ENCODE results near the gene TRUB2.
"Not testable (repeated sequence)": the region's sequence is repeated elsewhere in the genome, so short reads cannot be mapped to it uniquely, and the experiment has no call there.

TRUB2 gene

GRCh38 chr9:128339761-128340690, 17.8 kb upstream of the TRUB2 start, which contains the start of gene SLC27A4:
Gene SLC27A4 (plus strand): TSS chr9:128340527. CDS start chr9:128343133, 2,606 bp downstream.
- peak; percentile 80 for DNase-seq

DNA sequence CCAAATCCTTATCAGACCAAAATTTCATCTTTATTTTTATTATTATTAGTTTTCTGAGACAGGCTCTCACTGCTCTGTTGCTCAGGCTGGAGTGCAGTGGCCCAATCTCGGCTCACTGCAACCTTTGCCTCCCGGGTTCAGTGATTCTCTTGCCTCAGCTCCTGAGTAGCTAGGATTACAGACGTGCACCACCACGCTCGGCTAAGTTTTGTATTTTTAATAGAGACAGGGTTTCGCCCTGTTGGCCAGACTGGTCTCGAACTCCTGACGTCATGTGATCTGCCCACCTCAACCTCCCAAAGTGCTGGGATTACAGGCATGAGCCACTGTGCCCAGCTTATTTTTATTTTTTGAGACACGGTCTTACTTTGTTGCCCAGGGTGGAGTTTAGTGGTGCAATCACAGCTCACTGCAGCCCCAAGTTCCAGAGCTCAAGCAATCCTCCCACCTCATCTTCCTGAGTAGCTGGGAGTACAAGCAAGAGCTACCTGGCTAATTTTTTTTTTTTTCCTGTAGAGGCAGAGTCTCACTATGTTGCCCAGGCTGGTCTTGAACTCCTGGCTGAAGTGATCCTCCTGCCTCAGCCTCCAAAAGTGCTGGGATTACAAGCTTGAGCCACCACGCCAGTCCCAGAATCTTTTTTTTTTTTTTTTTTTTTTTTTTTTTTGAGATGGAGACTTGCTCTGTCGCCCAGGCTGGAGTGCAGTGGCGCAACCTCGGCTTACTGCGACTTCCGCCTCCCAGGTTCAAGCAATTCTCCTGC, 16.8 kb upstream of the TRUB2 start:
- DNase-seq = not testable (repeated sequence)

DNA sequence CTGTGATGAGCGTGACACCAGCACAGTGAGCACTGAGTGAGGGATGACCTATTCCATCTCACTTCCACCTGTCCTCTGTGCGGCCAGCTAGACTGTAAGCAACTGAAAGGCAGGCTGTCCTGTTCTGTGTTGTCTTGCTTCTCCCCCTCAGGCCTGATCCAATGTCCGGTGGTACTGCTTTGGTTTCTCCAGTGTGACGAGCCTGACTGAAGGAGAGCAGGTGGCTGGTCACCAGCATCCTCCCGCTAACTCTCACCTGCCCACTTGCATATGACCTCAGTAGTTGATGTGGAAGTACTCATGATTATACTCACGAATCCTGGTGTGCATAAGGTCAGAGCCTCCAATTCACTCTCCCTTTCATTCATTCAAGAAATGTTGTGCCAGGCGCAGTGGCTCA, 15.7 kb upstream of the TRUB2 start:
- no peak for DNase-seq

DNA sequence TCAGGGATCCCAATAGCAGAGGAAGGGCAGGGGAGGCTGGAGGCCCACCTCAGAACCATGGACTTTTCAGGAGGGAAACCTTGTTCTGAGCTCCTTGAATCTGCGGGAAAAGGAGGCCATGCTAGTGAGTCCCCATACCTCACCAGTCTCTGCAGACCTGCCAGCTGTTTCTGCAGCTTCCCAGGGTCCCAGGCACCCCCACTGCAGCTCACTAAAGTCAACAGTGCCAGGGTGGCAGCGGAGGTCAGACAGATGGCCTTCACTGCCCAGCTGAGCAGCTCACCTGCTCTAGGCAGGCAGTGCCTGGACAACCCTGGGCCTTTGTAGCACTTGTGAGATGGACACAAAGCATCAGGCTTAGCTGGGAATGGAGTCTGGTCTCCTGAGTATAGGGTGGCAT, 13.7 kb upstream of the TRUB2 start:
- no peak for DNase-seq

GRCh38 chr9:128335161-128335560, 12.9 kb upstream of the TRUB2 start:
- DNase-seq = no peak

DNA sequence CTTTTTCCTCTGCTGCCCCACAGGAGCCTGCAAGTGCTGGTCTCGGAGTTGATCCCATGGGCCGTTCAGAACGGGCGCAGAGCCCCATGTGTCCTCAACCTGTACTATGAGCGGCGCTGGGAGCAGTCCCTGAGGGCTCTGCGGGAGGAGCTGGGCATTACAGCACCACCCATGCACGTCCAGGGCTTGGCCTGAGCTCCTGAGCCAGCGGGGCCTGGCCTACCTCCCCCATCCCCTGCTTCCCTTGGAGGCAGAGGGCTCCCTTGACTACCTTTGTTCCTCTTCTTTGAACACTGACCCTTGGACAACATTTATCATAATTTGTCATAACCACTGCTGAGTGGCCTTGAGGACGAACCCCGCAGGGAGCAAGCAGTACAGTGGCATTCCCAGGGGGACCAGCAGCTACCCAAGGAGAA, 11.2 kb upstream of the TRUB2 start:
- no peak for DNase-seq

DNA sequence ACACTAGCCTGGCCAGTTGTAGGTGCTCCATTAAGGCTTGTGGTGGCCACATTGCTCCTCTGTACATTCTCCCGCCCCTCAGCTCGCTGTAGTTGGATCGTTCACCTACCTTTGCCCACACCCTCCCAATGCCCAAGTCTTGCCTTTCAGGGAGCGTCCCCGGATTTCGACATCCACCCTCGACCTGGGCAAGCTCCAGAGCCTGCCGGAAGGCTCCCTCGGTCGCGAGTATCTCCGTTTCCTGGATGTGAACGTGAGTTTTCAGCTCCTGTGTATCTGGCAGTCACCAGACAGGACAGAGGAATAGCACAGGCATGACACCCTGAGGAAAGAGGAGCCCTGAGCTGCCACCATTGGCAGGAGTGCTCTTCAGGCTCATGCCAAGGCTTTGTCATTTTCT, 3.4 kb upstream of the TRUB2 start:
- DNase-seq = no peak

GRCh38 chr9:128324401-128324800, 2.2 kb upstream of the TRUB2 start:
- no peak for DNase-seq

- no peak for DNase-seq
Measured at GRCh38 chr9:128323791-128324190, 1.5 kb upstream of the TRUB2 start.

GRCh38 chr9:128323212-128323730, 1.0 kb upstream of the TRUB2 start:
- peak; percentile 29 for DNase-seq

GRCh38 chr9:128321879-128322403, 306 bp downstream of the TRUB2 start:
- no peak for DNase-seq

DNA sequence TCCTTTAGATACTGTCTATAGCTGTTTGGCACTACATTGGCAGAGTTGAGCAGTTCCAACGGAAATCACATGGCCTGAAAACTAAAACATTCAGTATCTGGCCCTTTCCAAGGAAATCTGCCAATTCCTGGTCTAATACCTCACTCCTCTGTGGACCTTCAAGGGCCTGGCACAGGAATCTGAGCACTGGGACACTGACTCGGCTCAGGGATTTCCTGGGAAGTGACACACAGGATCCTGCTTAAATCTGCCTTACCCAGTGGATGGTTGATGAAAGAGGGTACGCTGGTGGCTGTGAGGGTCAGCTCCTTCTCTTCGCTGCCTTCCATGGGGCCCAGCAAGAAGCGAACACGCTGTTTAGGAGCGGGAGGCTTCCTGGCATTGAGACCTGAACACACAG, 904 bp downstream of the TRUB2 start:
- no peak for DNase-seq

DNA sequence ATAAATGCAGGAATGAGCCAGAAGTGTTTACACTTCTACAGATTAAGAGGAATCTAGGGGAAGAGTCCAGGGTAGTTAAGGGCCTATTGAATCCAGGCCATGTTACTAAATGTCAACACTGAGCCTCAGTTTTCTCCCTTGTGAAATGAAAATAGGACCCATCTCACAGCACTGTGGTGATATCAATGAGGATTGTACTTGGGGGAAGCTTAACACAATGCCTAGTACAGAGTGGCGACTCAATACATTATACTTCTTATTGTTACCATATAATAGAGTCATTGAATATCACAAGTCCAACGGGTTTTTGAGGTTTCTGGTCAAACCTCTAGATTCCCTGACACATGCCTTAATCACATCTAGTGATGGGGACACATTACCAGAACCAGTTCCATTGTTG, 4.6 kb downstream of the TRUB2 start:
- no peak for DNase-seq

DNA sequence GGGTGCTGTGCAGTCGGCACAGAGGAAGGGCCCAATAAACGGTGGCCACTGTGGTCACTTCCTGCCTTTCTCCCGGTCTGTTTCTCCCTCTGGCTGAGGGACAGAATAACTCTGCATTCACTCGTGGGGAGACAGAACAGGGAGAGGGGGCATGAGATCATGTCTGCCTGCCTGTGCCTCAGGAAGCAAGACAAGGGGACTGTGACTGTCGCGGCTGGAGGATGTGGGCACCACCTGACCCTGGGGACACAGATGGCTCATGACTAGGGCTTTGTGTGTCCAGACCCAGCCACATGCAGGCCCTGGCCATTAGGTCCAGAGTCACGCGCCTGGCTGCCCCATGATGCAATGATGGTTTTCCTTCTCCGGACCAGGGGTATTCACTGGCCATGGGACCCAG, 5.8 kb downstream of the TRUB2 start:
- no peak for DNase-seq

- DNase-seq = no peak
Measured at GRCh38 chr9:128314697-128315096, 7.5 kb downstream of the TRUB2 start.

DNA sequence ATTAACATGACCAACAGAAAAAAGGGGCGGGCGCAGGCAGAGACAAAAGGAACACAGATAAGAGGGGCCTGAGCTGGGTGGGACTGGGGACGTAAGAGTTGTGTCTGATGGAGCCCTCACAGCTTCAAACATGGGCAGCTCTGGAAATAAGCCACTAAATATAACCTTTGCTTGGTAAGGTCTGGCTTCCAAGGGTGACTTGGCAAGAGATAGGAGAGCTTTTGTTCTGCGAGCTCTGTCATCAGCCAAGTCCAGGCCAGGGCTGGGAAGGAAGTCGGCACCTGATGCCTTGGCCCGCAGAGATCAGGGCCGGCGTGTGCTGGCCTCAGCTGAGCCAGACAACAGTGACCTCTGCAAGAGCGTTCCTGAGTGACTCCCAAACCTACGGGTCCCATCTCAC, 11.8 kb downstream of the TRUB2 start:
- DNase-seq = no peak

GRCh38 chr9:128309551-128309950, 12.7 kb downstream of the TRUB2 start:
- DNase-seq = no peak

DNA sequence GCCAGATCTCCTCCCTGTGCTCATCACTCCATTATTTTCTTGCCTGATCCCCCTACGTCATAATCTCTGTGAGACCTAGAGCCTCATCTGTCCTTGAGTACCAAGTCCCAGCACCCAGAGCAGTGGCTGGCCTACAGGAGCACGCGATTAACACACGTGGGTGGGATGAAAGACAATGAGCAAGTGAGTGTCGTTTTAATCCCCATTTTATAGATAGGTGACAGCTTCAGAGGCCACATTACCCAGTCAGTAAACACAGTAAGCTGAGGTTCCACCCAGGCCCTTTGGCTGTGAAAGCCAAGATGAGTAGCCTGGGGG, 17.3 kb downstream of the TRUB2 start:
- DNase-seq = no peak

- no peak for DNase-seq
Measured at GRCh38 chr9:128304136-128304970, 17.9 kb downstream of the TRUB2 start.

GRCh38 chr9:128298535-128299482, 23.4 kb downstream of the TRUB2 start:
- no peak for DNase-seq

DNA sequence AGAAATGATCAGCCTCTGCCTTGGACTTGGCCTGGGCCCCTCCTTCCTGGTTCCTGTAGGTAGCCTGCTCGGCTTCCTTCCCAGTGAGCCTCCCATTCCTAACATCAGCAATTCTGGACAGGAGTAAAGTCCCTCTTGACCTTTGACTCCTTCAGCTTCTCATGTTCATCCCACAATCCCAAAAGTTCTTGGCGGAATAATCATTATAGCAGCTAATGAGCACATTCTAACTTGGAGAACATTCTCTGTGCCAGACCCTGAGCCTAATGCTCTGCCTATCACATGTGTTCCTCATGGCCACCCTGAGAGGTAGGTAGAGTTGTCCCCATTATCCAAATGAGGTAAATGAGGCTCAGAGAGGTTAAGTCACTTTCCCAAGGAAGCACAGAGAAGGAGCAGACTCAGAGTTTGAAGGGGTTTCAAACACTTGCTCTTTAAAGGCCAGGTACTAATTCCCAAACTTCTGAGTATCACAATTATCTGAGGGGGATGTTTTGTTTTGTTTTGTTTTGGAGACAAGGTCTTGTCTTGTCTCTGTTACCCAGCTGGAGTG, 24.9 kb downstream of the TRUB2 start:
- no peak for DNase-seq
